ENCODE results near the gene VPS41.

GRCh38 chr7:38907066-38907465 lies 1.9 kb downstream of the VPS41 start:
- TF ChIP-seq CTCF (IDR thresholded peaks at IDR 0.05; ENCODE audit: low read depth, low read length, missing input control) (no peak), RAD21 (IDR thresholded peaks at IDR 0.05) (no peak), YY1 (IDR thresholded peaks at IDR 0.05) (no peak), MAX (IDR thresholded peaks at IDR 0.05) (no peak), ATF3 (IDR thresholded peaks at IDR 0.05) (no peak), FOXA1 (IDR thresholded peaks at IDR 0.05) (no peak), JUND (IDR thresholded peaks at IDR 0.05) (no peak), REST (IDR thresholded peaks at IDR 0.05) (no peak), SP1 (IDR thresholded peaks at IDR 0.05) (no peak), EGR1 (IDR thresholded peaks at IDR 0.05; ENCODE audit: low read depth in 2 of 2) (no peak), ZBTB33 (IDR thresholded peaks at IDR 0.05) (no peak), TAF1 (conservative IDR thresholded peaks at IDR 0.05) (no peak), RXRA (IDR thresholded peaks at IDR 0.05) (no peak), NR2F2 (IDR thresholded peaks at IDR 0.05) (no peak)

Measured in liver (tissue), 3 donors.